SK-N-SH (cell line): ENCODE measurements around the gene ASB18. TPM values are rescaled to one million over a fixed set of nuclear protein-coding genes. Genes with fewer than 3 reads are reported as not detected.

Source experiments
- CTCF ChIA-PET: fragments of 300-600, 350-600 bp; formaldehyde crosslinking; extraction: SDS; loops from one replicate; lab custom pipeline; 2021; lab: Yijun Ruan, JAX
- POLR2A ChIA-PET: fragments of 350-600 bp; sonication (Branson Sonifier 250); formaldehyde crosslinking; extraction: SDS; loops from one replicate; lab custom pipeline; 2020; ENCODE audit warnings: antibody characterized with exemption, inconsistent platforms; lab: Yijun Ruan, JAX
- DNase-seq: peaks from one replicate; pipeline ENCODE4 v3.0.0; 2012
- H2AFZ ChIP-seq: fragments of 200-600 bp; sonication (generic); 2 replicates; pipeline ENCODE4 v1.8.1; 2016; ENCODE audit warnings: antibody characterized with exemption, mild to moderate bottlenecking, low read depth
- H3F3A ChIP-seq: fragments of 200-600 bp; sonication (generic); replicated peaks from 2 replicates; pipeline ENCODE3; 2016; ENCODE audit warnings: antibody characterized with exemption, mild to moderate bottlenecking; ENCODE audit not compliant: insufficient read depth
- H3K27ac ChIP-seq, 2 experiments: fragments of 200-500 bp in 1 of 2; fragments of 200-600 bp in 1 of 2; sonication (Bioruptor generic) in 1 of 2; sonication (generic), shearing (Covaris generic) in 1 of 2; 2 replicates each; pipeline versions ENCODE4 v1.5.1 to v1.6.1; 2014 to 2016; ENCODE audit warnings: low read depth in 2 of 2, inconsistent platforms in 1 of 2, low read length in 1 of 2, mild to moderate bottlenecking in 1 of 2, mixed read lengths in 1 of 2
- H3K27me3 ChIP-seq: fragments of 200-600 bp; sonication (generic), shearing (Covaris generic); 2 replicates; pipeline ENCODE4 v1.6.1; 2016; ENCODE audit warnings: mixed run types; ENCODE audit not compliant: insufficient read depth
- H3K36me3 ChIP-seq, 2 experiments: fragments of 200-500 bp in 1 of 2; fragments of 200-600 bp in 1 of 2; sonication (Bioruptor generic) in 1 of 2; sonication (generic) in 1 of 2; replicated peaks in 1 of 2; 2 replicates each; pipeline versions ENCODE3 to v1.5.1; 2014 to 2016; ENCODE audit warnings: low read length in 1 of 2, mild to moderate bottlenecking in 1 of 2; ENCODE audit not compliant: insufficient read depth in 2 of 2, control insufficient read depth in 1 of 2
- H3K4me1 ChIP-seq, 2 experiments: fragments of 200-500 bp in 1 of 2; fragments of 200-600 bp in 1 of 2; sonication (Bioruptor generic) in 1 of 2; sonication (generic), shearing (Covaris generic) in 1 of 2; 2 replicates each; pipeline versions ENCODE4 v1.5.1 to v1.6.1; 2014 to 2016; ENCODE audit warnings: low read depth in 1 of 2, low read length in 1 of 2, mixed run types in 1 of 2; ENCODE audit not compliant: insufficient read depth in 2 of 2, control insufficient read depth in 1 of 2
- H3K4me2 ChIP-seq: fragments of 200-600 bp; sonication (generic), shearing (Covaris generic); 2 replicates; pipeline ENCODE4 v1.6.1; 2017; ENCODE audit warnings: mixed run types
- H3K4me3 ChIP-seq, 2 experiments: fragments of 200-500 bp in 1 of 2; fragments of 200-600 bp in 1 of 2; sonication (Bioruptor generic) in 1 of 2; sonication (generic), shearing (Covaris generic) in 1 of 2; 2 replicates each; pipeline versions ENCODE4 v1.5.1 to v1.8.1; 2014 to 2016; ENCODE audit warnings: low read depth in 2 of 2, inconsistent platforms in 1 of 2, low read length in 1 of 2, mild to moderate bottlenecking in 1 of 2, mixed read lengths in 1 of 2, moderate library complexity in 1 of 2
- H3K79me2 ChIP-seq: fragments of 200-600 bp; sonication (generic); 2 replicates; pipeline ENCODE4 v1.8.1; 2017; ENCODE audit warnings: mild to moderate bottlenecking; ENCODE audit not compliant: insufficient read depth
- H3K9ac ChIP-seq: fragments of 200-600 bp; sonication (generic); 2 replicates; pipeline ENCODE4 v1.6.1; 2017; ENCODE audit warnings: mixed run types
- H3K9me2 ChIP-seq: fragments of 200-600 bp; sonication (generic); 2 replicates; pipeline ENCODE4 v1.6.1; 2017; ENCODE audit warnings: mixed run types
- H3K9me3 ChIP-seq: fragments of 200-600 bp; sonication (generic); 2 replicates; pipeline ENCODE4 v1.6.1; 2017; ENCODE audit warnings: mixed run types, mild to moderate bottlenecking, moderate library complexity
- H4K20me1 ChIP-seq: fragments of 200-600 bp; sonication (generic); 2 replicates; pipeline ENCODE4 v1.6.1; 2017; ENCODE audit warnings: mild to moderate bottlenecking, mixed run types; ENCODE audit not compliant: insufficient read depth
- ELF1 ChIP-seq: IDR thresholded peaks from 2 replicates; pipeline ENCODE4 v1.4.0; 2012
- FOXM1 ChIP-seq: IDR thresholded peaks from 2 replicates; pipeline ENCODE4 v1.4.0; 2012; ENCODE audit warnings: low read depth, mild to moderate bottlenecking
- GATA2 ChIP-seq: sonication (generic); formaldehyde crosslinking; IDR thresholded peaks from 2 replicates; pipeline ENCODE4 v1.5.0; 2020; ENCODE audit warnings: mild to moderate bottlenecking, missing genetic modification reagents
- NRF1 ChIP-seq: IDR thresholded peaks from 2 replicates; pipeline ENCODE4 v1.6.1; 2012; ENCODE audit warnings: low read depth, mild to moderate bottlenecking, low read length
- POLR2AphosphoS5 ChIP-seq: IDR thresholded peaks from 2 replicates; pipeline ENCODE4 v1.6.1; 2012; ENCODE audit warnings: low read depth, low read length
- RCOR1 ChIP-seq: fragments of 150-350 bp; IDR thresholded peaks from 2 replicates; pipeline ENCODE4 v1.6.1; 2017; ENCODE audit warnings: antibody characterized with exemption, low read length
- RFX5 ChIP-seq: IDR thresholded peaks from 2 replicates; pipeline ENCODE4 v1.6.1; 2012; ENCODE audit warnings: mild to moderate bottlenecking, improper control_type of control experiment, low read length
- RXRA ChIP-seq: IDR thresholded peaks from 2 replicates; pipeline ENCODE4 v1.4.0; 2012; ENCODE audit warnings: low read depth, mild to moderate bottlenecking, borderline replicate concordance
- SIN3A ChIP-seq: IDR thresholded peaks from 2 replicates; pipeline ENCODE4 v1.6.1; 2012; ENCODE audit warnings: low read depth, mild to moderate bottlenecking, low read length, moderate library complexity, borderline replicate concordance
- TAF1 ChIP-seq: IDR thresholded peaks from 2 replicates; pipeline ENCODE4 v1.6.1; 2012; ENCODE audit warnings: low read depth, mild to moderate bottlenecking, low read length, moderate library complexity, borderline replicate concordance
- TEAD4 ChIP-seq: IDR thresholded peaks from 2 replicates; pipeline ENCODE4 v1.4.0; 2012; ENCODE audit warnings: mild to moderate bottlenecking, borderline replicate concordance; ENCODE audit not compliant: insufficient read depth
- WGBS: methylation state at CpG from one replicate; pipeline ENCODE4 v1.1.6; 2017; ENCODE audit warnings: low lambda C conversion rate; 5-methylcytosine and 5-hydroxymethylcytosine counted together
- polyA plus RNA-seq, 3 experiments: library from polyadenylated mRNA; depleted of rRNA; stranded (reverse); fragments of >200 nt; gene quantifications; 2 replicates each; pipeline ENCODE4 v1.2.3, GENCODE V29; 2012
- TF ChIP-seq, protein P1 (sequence below): fragments of 150-350 bp; IDR thresholded peaks from 2 replicates; pipeline ENCODE4 v1.6.1; 2017; ENCODE audit warnings: antibody characterized with exemption, low read length, low read depth, borderline replicate concordance
- TF ChIP-seq, protein P2 (sequence below): IDR thresholded peaks from 2 replicates; pipeline ENCODE4 v1.4.0; 2012; ENCODE audit warnings: low read depth
- TF ChIP-seq, protein P3 (sequence below): IDR thresholded peaks from 2 replicates; pipeline ENCODE4 v1.4.0; 2012; ENCODE audit warnings: low read depth, borderline replicate concordance
- TF ChIP-seq, protein P4 (sequence below): fragments of 150-350 bp; IDR thresholded peaks from 2 replicates; pipeline ENCODE4 v1.6.1; 2016; ENCODE audit warnings: mild to moderate bottlenecking, low read depth, low read length
- TF ChIP-seq, protein P5 (sequence below): fragments of 200-600 bp; sonication (generic); IDR thresholded peaks from 2 replicates; pipeline ENCODE4 v1.6.1; 2017; ENCODE audit warnings: antibody characterized with exemption, mild to moderate bottlenecking, moderate library complexity

The ASB18 gene
- polyA plus RNA-seq, 1 of the 3 experiments (the other 2 are of a cell fraction), result not detected

DNA sequence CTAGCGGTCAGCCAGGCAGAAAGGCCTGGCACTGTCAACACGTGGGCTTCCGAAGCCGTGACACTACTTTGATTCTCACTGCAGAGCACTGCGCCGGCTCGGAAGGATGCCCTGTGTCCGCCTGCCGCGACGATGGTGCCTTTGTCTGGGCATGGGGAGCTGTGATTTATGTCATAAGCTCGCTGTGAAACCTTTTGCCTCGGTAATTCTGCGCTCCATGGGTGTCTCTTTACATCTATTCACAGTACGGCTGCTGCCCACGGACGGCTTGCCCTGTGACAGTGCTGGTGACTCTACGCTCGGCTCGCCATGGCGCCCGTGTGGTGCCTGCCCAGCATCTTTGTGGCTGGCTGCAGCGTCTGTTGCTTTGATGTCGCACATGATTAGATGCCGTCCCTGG is 52.9 kb downstream of the ASB18 start:
- POLR2A ChIA-PET, result no interaction called here
- Histone ChIP-seq H3K9ac (no peak overlapping the region), H3K27me3 (no peaks in the 10 kb centered on the region; the same call in 1 of the 2 replicates), H3F3A (no peaks in the 10 kb centered on the region), H3K9me2 (no peaks in the 10 kb centered on the region), H4K20me1 (no peaks in the 10 kb centered on the region), H3K79me2 (no peaks in the 10 kb centered on the region), H3K4me3 (no peak overlapping the region), H2AFZ (no peak overlapping the region), H3K4me1 (no peaks in the 10 kb centered on the region), H3K36me3 (no peaks in the 10 kb centered on the region), H3K9me3 (no peaks in the 10 kb centered on the region), H3K27ac (no peak overlapping the region), H3K4me2 (no peak overlapping the region)
- TF ChIP-seq, protein P1, sequence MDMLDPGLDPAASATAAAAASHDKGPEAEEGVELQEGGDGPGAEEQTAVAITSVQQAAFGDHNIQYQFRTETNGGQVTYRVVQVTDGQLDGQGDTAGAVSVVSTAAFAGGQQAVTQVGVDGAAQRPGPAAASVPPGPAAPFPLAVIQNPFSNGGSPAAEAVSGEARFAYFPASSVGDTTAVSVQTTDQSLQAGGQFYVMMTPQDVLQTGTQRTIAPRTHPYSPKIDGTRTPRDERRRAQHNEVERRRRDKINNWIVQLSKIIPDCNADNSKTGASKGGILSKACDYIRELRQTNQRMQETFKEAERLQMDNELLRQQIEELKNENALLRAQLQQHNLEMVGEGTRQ, result no peak
- TF ChIP-seq, protein P2, sequence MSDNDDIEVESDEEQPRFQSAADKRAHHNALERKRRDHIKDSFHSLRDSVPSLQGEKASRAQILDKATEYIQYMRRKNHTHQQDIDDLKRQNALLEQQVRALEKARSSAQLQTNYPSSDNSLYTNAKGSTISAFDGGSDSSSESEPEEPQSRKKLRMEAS, result no peak
- TF ChIP-seq, protein P3, sequence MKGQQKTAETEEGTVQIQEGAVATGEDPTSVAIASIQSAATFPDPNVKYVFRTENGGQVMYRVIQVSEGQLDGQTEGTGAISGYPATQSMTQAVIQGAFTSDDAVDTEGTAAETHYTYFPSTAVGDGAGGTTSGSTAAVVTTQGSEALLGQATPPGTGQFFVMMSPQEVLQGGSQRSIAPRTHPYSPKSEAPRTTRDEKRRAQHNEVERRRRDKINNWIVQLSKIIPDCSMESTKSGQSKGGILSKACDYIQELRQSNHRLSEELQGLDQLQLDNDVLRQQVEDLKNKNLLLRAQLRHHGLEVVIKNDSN, result no peak
- no peak for DNase-seq
- CTCF ChIA-PET, result interaction anchor here (0.5 kb wide), 1 partner anchor 1241 kb away, joined by 3 read pairs; no protein-coding TSS in a partner anchor
- 73% methylated on average over 11 of the region's 25 CpGs for WGBS

DNA sequence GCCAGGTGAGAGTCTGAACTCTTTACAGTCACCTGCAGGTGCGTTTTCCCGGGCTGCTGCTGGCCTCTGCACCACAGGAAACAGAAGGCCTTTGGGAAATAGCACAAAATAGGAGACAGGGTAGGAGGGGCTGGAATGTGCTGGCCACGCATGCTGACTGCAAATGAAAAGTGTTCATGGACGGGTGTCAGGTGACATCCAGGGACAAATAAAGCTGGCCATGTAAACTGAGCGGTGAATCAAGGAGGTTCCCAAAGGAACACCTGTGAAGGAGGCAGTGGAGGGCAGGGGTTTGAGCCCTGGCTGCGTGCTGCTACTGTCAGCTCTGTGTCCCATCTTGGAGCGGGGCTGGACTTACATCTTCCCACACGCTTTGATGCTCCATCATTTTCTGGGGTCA is 53.7 kb downstream of the ASB18 start:
- Histone ChIP-seq H3K36me3 (no peaks in the 10 kb centered on the region), H3K9ac (no peak overlapping the region), H3K9me2 (no peaks in the 10 kb centered on the region), H3F3A (no peaks in the 10 kb centered on the region), H3K4me3 (no peak overlapping the region), H3K9me3 (no peaks in the 10 kb centered on the region), H2AFZ (no peak overlapping the region), H4K20me1 (no peaks in the 10 kb centered on the region), H3K4me2 (no peak overlapping the region), H3K27me3 (no peaks in the 10 kb centered on the region; the same call in 1 of the 2 replicates), H3K4me1 (no peaks in the 10 kb centered on the region), H3K27ac (no peak overlapping the region), H3K79me2 (no peaks in the 10 kb centered on the region)
- CTCF ChIA-PET, result no interaction called here
- POLR2A ChIA-PET, result no interaction called here
- TF ChIP-seq RFX5 (no peak), TEAD4 (no peak), SIN3A (no peak)
- TF ChIP-seq, protein P4, sequence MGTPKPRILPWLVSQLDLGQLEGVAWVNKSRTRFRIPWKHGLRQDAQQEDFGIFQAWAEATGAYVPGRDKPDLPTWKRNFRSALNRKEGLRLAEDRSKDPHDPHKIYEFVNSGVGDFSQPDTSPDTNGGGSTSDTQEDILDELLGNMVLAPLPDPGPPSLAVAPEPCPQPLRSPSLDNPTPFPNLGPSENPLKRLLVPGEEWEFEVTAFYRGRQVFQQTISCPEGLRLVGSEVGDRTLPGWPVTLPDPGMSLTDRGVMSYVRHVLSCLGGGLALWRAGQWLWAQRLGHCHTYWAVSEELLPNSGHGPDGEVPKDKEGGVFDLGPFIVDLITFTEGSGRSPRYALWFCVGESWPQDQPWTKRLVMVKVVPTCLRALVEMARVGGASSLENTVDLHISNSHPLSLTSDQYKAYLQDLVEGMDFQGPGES, result no peak
- DNase-seq, result no peak
- 53% methylated on average over 8 of the region's 8 CpGs for WGBS

DNA sequence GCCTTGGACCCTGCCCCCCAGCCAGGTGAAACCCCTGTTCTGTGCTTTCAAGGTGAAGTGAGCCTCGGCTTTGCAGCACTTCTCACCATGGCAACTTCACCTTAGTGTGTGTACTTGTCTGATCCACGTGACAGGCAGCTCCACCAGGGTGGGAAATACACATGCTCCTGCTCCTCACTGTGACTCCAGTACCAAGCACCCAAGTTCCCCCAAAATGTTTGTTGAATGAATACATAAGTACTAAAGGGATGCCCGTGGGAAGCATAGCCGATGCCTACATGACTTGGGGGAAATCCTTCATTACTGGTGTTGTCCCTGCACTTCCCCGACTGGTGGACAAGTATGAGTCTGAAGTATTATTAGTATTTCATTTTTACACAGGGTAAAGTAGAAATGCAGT is 54.2 kb downstream of the ASB18 start:
- Histone ChIP-seq H3K4me3 (no peak overlapping the region), H3K4me2 (no peak overlapping the region), H3K27me3 (no peaks in the 10 kb centered on the region; the same call in 1 of the 2 replicates), H3K79me2 (no peaks in the 10 kb centered on the region), H3K9ac (no peak overlapping the region), H4K20me1 (no peaks in the 10 kb centered on the region), H2AFZ (no peak overlapping the region), H3K9me3 (no peaks in the 10 kb centered on the region), H3K27ac (no peak overlapping the region), H3K36me3 (no peaks in the 10 kb centered on the region), H3K9me2 (no peaks in the 10 kb centered on the region), H3K4me1 (no peaks in the 10 kb centered on the region), H3F3A (no peaks in the 10 kb centered on the region)
- 41% methylated on average over 5 of the region's 5 CpGs for WGBS
- DNase-seq, result no peak
- ChIA-PET POLR2A (no interaction called here), CTCF (interaction anchor here (1.0 kb wide), 1 partner anchor 9 kb away, joined by 3 read pairs; no protein-coding TSS in a partner anchor)
- TF ChIP-seq ELF1 (no peak), POLR2AphosphoS5 (no peak), GATA2 (CRISPR knock-in tag) (no peak), NRF1 (no peak), FOXM1 (no peak), TAF1 (no peak), RCOR1 (no peak), RXRA (no peak)
- TF ChIP-seq, protein P5, sequence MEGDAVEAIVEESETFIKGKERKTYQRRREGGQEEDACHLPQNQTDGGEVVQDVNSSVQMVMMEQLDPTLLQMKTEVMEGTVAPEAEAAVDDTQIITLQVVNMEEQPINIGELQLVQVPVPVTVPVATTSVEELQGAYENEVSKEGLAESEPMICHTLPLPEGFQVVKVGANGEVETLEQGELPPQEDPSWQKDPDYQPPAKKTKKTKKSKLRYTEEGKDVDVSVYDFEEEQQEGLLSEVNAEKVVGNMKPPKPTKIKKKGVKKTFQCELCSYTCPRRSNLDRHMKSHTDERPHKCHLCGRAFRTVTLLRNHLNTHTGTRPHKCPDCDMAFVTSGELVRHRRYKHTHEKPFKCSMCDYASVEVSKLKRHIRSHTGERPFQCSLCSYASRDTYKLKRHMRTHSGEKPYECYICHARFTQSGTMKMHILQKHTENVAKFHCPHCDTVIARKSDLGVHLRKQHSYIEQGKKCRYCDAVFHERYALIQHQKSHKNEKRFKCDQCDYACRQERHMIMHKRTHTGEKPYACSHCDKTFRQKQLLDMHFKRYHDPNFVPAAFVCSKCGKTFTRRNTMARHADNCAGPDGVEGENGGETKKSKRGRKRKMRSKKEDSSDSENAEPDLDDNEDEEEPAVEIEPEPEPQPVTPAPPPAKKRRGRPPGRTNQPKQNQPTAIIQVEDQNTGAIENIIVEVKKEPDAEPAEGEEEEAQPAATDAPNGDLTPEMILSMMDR, result no peak
- TF ChIP-seq, protein P4, result no peak
